Cardiac fibroblast (primary cell): Measurements from ENCODE around the gene TBC1D14.
"Not testable (repeated sequence)": the region's sequence is repeated elsewhere in the genome, so short reads cannot be mapped to it uniquely, and the experiment has no call there.

ENCODE experiments used
- DNase-seq, 2 donors: peaks; one replicate each; pipeline versions ENCODE4 v3.0.0 to v3.0.0-alpha.2; 2010; ENCODE audit warnings: low read depth in 2 of 2
- H3K4me3 ChIP-seq, 2 donors: replicated peaks in 1 of 2; 1 replicate in 1 of 2; 2 replicates in 1 of 2; pipeline ENCODE4 v1.5.1; 2011; ENCODE audit warnings: low read depth in 2 of 2, low read length in 2 of 2, mild to moderate bottlenecking in 2 of 2, moderate library complexity in 1 of 2
- CTCF ChIP-seq: IDR thresholded peaks from one replicate; pipeline ENCODE4 v1.5.1; 2011; ENCODE audit warnings: low read depth, mild to moderate bottlenecking, low read length, inconsistent platforms

Gene TBC1D14

DNA sequence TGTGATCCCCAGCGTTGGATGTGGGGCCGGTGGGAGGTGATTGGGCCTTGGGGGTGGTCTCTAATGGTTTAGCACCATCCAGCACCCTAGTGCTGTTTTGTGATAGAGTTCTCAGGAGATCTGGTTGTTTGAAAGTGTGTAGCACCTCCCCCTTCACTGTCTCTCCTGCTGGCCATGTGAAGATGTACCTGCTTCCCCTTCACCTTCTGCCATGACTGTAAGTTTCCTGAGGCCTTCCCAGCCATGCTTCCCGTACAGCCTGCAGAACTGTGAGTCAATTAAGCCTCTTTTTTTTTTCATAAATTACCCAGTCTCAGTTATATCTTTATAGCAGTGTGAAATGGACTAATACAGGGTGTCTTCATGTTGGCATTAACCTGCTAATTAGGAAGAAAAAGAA is 19.3 kb upstream of the TBC1D14 start:
- H3K4me3 ChIP-seq = no peak overlapping the region
- TF ChIP-seq CTCF = no peak
- DNase-seq = no peak

DNA sequence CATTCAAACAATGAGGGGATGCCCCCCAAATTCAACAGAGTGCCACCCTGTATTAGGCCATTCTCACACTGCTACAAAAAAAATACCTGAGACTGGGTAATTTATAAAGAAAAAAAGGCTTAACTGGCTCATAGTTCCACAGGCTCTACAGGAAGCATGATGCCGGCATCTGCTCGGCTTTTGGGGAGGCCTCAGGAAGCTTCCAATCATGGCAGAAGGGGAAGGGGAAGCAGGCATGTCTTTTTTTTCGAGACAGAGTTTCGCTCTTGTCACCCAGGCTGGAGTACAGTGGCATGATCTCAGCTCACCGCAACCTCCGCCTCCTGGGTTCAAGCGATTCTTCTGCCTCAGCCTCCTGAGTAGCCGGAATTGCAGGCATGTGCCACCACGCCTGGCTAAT is 18.7 kb upstream of the TBC1D14 start:
- not testable (repeated sequence) for H3K4me3 ChIP-seq

DNA sequence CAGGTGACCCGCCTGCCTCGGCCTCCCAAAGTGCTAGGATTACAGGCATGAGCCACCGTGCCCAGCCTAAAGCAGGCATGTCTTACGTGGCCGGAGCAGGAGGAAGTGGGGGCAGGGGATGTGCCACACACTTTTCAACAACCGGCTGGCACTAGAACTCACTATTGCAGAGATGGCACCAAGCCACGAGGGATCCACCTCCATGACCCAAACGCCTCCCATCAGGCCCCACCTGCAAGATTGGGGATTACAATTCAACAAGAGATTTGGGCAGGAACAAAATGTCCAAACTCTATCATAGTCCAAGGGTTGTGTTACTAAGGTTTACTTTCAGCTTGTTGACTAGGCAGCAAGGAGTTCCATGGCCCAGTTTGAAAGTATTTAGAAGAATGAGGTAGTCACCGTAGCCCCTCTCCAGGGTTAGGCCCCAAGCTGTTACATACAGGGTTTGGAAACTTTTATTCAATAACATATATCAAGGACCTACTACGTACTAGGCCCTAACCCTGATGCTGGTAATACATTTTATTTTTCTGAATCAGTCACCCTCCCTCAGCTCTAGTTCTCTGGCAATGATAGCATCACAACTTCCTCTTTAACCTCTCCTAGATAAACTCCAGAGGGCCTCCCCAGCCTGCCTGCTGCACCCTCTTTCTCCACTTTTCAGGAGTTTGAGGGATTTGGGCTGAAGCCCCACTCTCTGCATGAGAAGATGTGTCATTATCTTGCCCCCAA is 18.0 kb upstream of the TBC1D14 start:
- no peak for TF ChIP-seq CTCF
- DNase-seq = peak; percentile 38 to 45
- H3K4me3 ChIP-seq = no peak overlapping the region

More for the DNA sequence above, 18.7 kb upstream of the TBC1D14 start:
- not testable (repeated sequence) for DNase-seq

GRCh38 chr4:6892190-6892908 is 17.3 kb upstream of the TBC1D14 start:
- peak; percentile 61 to 65 for DNase-seq
- no peak for TF ChIP-seq CTCF
- no peak overlapping the region for H3K4me3 ChIP-seq

GRCh38 chr4:6892909-6893202 is 16.8 kb upstream of the TBC1D14 start:
- DNase-seq = no peak
- H3K4me3 ChIP-seq = no peak overlapping the region
- TF ChIP-seq CTCF = no peak

- DNase-seq = peak in 1 of 2 donors; percentile 28
- TF ChIP-seq CTCF = no peak
- no peak overlapping the region for H3K4me3 ChIP-seq
Observed at GRCh38 chr4:6893449-6894085, 16.1 kb upstream of the TBC1D14 start.

DNA sequence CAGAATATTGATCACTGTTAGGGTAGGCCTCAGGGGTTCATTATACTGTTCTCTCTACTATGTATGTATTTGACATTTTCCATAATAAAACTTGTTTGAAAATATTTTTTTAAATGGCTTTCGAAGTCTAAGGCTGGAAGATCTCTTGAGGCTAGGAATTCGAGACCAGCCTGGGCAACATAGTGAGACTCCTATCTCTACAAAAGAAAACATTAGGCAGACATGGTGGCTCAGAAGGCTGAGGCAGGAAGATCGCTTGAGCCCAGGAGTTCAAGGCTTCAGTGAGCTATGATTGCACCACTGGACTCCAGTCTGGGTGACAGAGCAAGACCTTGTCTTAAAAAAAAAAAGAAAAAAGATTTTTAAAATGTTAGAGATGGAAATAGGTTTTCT is 15.5 kb upstream of the TBC1D14 start:
- no peak for DNase-seq
- H3K4me3 ChIP-seq = no peak overlapping the region
- no peak for TF ChIP-seq CTCF
